ENCODE measurements around the gene OTUD1.
"Not testable (repeated sequence)": the region's sequence is repeated elsewhere in the genome, so short reads cannot be mapped to it uniquely, and the experiment has no call there.

The OTUD1 gene, protein sequence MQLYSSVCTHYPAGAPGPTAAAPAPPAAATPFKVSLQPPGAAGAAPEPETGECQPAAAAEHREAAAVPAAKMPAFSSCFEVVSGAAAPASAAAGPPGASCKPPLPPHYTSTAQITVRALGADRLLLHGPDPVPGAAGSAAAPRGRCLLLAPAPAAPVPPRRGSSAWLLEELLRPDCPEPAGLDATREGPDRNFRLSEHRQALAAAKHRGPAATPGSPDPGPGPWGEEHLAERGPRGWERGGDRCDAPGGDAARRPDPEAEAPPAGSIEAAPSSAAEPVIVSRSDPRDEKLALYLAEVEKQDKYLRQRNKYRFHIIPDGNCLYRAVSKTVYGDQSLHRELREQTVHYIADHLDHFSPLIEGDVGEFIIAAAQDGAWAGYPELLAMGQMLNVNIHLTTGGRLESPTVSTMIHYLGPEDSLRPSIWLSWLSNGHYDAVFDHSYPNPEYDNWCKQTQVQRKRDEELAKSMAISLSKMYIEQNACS

DNA sequence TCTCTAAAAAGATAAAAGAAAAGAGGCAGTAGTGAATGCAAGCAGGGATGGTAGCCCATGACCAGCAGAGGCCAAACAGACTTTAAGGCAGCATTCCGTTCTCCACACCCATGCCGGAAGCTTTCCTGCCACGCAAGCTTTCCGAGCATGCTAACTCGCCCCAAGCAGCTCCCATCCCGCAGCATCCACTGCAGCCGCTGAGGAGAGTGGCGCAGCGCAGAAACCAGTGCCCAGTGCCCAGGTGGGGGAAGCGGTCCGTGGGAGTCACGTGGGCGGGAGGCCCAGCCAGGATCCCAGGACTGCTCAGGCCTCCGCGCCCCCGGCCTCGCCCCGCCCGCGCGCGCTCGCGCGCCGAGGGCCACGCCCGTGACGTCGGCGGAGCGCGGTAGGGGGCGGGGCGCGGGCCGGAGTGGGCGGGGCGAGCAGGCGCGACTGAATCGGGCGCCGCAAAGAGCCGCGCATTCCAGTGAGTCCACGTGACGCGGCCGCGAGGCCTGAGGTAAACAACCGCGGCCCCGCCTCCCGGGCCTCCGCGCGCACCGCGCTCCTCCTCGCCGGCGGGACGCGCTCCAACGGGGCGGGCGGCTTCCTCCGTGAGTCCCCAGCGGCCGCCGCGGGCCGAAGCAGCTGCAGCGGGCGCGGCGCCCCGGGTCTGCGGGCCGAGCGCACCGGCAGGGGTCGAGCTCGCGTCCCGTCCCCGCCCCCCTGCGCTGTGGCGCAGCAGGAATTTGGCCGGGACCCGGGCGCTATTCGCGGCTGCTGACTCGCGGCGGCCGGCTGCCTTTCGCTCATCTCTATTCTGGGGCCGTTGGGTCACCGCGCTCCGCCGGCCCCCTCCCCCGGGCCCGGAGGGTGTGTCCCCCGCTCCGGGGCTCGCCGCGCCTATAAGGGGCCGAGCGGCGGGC is at the start of gene OTUD1:
TSS of gene OTUD1 (plus strand) at position 529 of the 905 bp plus-strand sequence. CDS start 383 bp downstream, outside the sequence.
- DNase-seq (ENCODE audit: low spot score) = peak; percentile 94

DNA sequence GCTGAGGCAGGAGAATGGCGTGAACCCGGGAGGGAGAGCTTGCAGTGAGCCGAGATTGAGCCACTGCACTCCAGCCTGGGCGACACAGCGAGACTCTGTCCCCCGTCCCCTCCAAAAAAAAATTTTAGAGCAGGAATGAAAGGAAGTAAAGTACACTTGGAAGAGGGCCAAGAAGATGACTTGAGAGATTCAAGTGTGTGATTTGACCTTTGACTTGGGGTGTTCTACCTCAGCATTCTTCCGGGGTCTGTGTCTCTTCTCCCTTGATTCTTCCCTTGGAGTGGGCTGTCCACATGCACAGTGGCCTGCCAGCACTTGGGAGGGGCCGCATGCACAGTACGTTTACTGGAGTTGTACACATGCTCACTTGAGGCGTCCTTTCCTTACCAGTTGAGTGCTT is 48.5 kb upstream of the OTUD1 start:
- DNase-seq (ENCODE audit: low spot score) = not testable (repeated sequence)

GRCh38 chr10:23390809-23391208 is 48.1 kb upstream of the OTUD1 start:
- no peak for DNase-seq (ENCODE audit: low spot score)

DNA sequence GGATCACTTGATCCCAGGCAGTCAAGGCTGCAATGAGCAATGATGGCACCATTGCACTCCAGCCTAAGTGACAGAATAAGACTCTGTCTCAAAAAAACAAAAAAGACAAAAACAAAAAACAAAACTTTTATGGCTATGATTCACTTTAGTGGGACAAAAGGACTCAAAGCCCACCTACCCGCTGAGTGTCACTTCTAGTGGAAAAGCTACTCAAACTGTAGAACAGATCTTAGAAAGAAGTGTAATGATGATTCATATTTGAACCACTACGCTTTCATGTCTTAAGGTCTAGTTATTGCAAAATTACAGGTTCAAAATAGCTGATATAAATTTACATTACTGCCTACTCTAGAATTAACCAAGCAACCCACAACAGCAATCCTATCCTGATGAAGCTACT is 47.1 kb upstream of the OTUD1 start:
- no peak for DNase-seq (ENCODE audit: low spot score)

GRCh38 chr10:23395017-23395416 is 43.9 kb upstream of the OTUD1 start:
- no peak for DNase-seq (ENCODE audit: low spot score)

DNA sequence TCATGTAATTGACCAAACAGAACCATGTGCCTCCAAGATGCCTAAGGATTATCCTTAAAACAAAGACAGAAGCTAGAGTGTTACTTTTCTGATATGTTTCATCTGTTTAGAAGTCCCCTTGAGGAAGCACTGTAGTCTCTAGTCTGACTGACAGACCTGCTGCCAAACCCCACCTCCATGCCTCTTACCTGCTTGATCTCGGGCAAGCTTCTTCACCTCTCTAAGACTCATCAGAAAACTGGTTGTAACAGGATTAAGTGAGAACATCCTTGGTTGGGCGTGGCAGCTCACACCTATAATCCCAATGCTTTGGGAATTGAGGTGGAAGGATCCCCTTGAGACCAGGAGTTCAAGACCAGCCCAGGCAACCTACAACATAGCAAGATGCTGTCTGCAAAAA is 42.2 kb upstream of the OTUD1 start:
- DNase-seq (ENCODE audit: low spot score) = no peak

DNA sequence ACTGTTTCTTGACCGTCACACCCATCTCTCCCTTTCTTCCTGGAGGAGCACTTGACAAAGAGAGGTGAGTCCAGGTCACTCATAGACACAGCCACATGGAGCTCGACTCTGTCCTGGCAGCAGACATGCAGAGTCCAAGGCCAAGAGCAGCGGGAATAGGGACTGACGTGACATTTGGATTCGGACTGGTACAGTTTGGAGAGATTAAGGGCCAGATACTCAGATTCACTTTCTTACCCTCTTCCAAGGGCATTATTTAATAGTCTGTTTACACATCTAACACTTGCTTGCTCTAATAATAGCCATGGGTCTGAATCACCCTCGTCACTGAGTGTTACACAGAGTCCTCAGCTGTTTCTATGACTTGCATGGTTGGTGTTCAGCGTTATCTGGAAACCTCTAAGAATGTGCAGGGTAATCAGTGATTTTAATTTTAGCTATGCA is 39.2 kb upstream of the OTUD1 start:
- DNase-seq (ENCODE audit: low spot score) = no peak

DNA sequence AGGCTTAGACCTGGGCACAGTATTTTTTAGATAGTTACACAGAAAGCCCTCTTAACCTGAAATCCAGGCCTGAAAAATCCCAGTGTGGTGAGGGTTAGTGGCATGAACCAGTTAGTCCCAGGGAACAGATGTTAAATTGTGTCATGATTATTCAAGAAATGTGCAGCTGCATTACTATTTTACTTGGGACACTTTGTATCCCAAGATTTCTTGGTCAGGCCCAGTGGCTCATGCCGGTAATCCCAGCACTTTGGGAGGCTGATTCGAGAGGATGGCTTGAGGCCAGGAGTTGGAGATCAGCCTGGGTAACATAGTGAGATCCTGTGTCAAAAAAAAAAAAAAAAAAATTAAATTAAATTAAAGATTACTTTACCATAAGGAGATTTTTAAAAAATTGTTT is 36.0 kb upstream of the OTUD1 start:
- no peak for DNase-seq (ENCODE audit: low spot score)

DNA sequence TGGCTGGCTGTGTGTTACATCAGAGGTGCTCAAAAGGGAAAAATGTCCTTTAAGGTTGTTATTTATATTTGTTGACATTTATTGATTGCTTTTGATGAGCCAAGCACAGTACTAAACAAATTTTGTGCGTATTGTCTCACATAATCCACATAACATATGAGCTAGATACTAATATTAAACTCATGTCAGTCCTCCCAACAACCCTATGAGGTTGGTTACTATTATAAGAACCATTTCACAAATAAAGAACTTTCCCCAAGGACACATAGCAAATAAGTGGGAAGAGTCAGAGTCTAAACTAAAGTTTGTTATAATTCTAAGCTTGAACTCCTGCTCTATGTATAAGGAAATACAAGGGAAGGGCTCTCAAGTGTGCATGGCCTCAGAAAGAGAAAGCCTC is 35.6 kb upstream of the OTUD1 start:
- DNase-seq (ENCODE audit: low spot score) = no peak

- no peak for DNase-seq (ENCODE audit: low spot score)
These were observed 35.2 kb upstream of the OTUD1 start for GRCh38 chr10:23403719-23404118.

DNA sequence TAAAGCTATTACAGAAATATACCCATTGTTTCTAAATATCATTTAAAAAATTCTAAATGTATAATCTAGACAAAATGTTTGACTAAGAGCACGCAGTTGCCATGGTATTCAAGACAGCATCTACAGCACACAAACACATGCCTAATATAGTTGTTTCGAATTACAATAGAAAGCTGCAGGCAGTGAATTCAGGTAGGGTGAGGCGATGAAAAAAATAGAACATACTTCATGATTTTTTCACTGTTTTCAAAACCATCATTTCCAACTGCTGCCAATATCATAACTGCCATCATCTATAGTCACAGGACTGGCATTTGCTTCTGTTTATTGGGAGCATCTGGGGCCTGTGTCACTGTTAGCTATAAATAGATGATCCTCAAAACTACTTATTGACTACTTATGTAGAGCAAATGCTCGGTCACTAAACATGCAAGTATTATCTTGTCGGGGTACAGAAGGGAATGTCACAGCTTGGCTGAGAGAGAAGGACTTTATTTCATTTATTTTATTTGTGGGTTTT is 34.4 kb upstream of the OTUD1 start:
- no peak for DNase-seq (ENCODE audit: low spot score)

- no peak for DNase-seq (ENCODE audit: low spot score)
These were observed 33.3 kb upstream of the OTUD1 start for GRCh38 chr10:23405540-23405939.

DNA sequence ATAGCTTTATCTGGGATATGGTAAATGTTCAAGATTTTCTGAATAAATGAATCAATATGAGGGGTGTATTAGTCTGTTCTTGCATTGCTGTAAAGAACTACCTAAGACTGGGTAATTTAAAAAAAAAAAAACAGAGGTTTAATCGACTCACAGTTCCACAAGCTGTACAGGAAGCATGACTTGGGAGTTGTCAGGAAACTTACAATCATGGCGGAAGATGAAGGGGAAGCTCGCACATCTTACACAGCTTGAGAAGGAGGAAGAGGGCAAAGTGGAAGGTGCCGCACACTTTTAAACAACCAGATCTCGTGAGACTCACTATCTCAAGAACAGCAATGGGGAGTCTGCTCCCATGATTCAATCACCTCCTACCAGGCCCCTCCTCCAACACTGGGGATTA is 32.5 kb upstream of the OTUD1 start:
- no peak for DNase-seq (ENCODE audit: low spot score)

GRCh38 chr10:23408330-23408976 is 30.4 kb upstream of the OTUD1 start:
- DNase-seq (ENCODE audit: low spot score) = no peak

DNA sequence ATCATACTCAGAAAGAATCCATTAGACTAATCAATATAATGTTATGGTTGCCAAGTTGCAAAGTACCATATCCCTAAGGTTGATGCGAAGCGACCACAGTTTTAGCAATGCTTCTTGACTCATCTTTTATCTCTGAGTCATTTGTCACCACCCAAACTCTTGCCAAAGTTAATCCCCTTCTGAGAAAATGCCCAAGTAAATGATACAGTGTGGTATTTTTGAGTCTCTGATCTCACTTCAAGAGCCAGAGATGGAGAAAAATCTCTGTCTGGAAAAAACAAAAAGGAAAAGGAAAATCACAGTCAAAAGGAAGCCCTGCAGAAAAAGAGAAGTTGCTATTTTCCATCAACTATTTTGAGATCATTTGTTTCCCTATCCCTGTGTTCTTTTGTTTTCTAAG is 26.7 kb upstream of the OTUD1 start:
- DNase-seq (ENCODE audit: low spot score) = no peak

DNA sequence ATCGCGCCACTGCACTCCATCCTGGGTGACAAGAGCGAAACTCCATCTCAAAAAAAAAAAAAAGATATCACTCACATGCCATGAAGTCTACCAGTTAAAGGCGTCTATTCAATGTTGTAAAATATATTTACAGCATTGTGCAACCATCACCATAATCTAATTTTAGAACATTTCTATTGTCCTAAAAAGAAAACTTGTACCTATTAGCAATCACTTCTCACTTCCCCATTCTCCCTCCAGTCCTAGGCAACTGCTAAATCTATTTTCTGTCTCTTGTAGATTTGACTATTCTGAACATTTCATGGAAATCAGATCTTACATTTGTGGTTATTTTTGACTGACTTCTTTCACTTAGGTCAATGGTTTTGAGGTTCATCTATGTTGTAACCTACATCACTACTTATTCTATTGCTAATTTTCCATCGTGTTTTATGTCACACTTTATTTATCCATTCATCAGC is 25.2 kb upstream of the OTUD1 start:
- no peak for DNase-seq (ENCODE audit: low spot score)

DNA sequence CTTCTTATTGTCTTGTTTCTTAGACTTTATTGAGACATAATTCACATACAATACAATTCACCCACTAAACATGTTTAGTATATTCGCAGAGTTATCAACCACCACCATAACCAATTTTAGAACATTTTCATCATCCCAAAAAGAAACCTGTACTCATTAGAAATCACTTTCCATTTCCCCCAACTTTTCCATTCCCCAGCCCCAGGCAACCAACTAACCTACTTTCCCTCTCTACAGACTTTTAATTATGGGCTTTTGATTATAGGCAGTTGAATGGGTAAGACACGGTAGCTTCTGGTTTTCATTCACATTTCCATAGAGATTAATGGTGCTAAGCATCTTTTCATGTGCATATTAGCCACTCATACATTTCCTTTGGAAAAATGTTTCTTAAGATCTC is 24.2 kb upstream of the OTUD1 start:
- no peak for DNase-seq (ENCODE audit: low spot score)

DNA sequence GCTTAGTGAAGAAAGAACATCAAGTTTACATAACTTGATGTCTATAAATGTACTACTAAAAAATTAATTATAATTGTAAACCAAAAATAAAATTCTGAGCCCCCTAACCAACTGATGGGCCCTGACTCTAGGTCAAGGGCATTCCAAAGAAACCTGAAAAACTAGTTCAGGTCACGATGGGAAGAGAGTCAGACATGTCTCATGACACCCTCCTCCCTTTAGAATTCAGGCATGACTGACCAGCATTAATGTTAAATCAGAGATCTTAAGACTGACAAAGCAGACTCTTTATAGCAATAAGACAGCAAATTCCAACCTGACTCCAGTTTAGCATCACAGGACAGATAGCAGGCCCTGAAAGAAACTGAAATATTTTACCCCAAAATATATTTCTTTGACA is 21.6 kb upstream of the OTUD1 start:
- no peak for DNase-seq (ENCODE audit: low spot score)

DNA sequence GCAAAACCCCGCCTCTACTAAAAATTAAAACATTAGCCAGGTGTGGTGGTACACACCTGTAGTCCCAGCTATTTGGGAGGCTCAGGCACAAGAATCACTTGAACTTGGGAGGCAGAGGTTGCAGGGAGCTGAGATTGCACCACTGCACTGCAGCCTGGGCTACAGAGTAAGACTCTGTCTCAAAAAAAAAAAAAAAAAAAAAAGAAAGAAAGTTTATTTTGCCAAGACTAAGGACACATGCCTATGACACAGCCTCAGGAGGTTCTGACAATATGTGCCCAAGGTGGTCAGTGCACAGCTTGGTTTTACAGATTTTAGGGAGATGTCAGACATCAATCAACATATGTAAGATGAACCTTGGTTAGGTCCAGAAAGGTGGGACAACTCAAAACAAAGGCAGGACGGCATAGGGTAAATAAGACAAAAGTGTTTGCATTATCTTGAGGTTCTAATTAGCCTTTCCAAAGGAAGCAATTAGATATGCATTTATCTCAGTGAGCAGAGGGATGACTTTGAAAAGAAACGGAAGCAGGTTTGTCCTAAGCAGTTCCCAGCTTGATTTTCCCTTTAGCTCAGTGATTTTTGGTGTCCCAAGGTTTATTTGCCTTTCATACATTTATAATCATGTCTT is 20.7 kb upstream of the OTUD1 start:
- DNase-seq (ENCODE audit: low spot score) = no peak

DNA sequence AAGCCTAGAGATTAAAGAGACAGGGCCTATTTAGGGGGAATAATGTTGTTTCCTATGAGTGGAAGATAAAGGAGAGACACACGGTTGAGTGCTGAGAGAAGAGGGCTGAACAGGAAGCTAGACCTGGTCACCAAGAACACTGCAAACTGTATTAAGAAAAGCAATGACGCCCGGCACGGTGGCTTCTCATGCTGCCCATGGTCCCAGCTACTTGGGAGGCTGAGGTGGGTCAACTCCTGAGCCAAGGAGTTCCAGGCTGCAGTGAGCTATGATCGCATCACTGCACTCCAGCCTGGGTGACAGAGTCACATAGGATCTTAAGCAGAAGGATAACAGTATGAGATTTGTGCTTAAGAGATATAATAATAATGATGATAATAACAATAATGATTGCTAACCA is 19.7 kb upstream of the OTUD1 start:
- DNase-seq (ENCODE audit: low spot score) = no peak

- no peak for DNase-seq (ENCODE audit: low spot score)
These were observed 19.1 kb upstream of the OTUD1 start for GRCh38 chr10:23419655-23420329.

All from iPS-NIHi11 (cell line).